ENCODE results near the gene PRKAB1.

- TF ChIP-seq CTCF (IDR thresholded peaks at IDR 0.05) (no peak), EP300 (IDR thresholded peaks at IDR 0.05) (no peak), POLR2A (IDR thresholded peaks at IDR 0.05) (no peak)
Observed at GRCh38 chr12:119728444-119728745, 60.5 kb downstream of the PRKAB1 start.
